GM10248 (cell line): ENCODE results near the gene GPR62.
A peak's percentile ranks its signal among the peaks of the same experiment; 100 is the strongest.

Experiments used
- CTCF ChIA-PET: fragments of 300-600 bp; sonication (Branson Sonifier 250); formaldehyde crosslinking; extraction: SDS; loops from one replicate; lab custom pipeline; 2021; ENCODE audit warnings: antibody characterized with exemption; lab: Yijun Ruan, JAX
- POLR2A ChIA-PET: fragments of 350-650 bp; sonication (Branson Sonifier 250); formaldehyde crosslinking; extraction: SDS; loops from one replicate; lab custom pipeline; 2020; ENCODE audit warnings: antibody characterized with exemption; lab: Yijun Ruan, JAX
- DNase-seq: peaks from one replicate; pipeline ENCODE4 v3.0.0; 2012; ENCODE audit errors: extremely low spot score
- TF ChIP-seq, protein P1 (sequence below): IDR thresholded peaks from 2 replicates; pipeline ENCODE4 v1.5.1; 2012; ENCODE audit warnings: mild to moderate bottlenecking, low read depth; ENCODE audit errors: extremely low read depth, missing control alignments, control extremely low read depth

The GPR62 gene

DNA sequence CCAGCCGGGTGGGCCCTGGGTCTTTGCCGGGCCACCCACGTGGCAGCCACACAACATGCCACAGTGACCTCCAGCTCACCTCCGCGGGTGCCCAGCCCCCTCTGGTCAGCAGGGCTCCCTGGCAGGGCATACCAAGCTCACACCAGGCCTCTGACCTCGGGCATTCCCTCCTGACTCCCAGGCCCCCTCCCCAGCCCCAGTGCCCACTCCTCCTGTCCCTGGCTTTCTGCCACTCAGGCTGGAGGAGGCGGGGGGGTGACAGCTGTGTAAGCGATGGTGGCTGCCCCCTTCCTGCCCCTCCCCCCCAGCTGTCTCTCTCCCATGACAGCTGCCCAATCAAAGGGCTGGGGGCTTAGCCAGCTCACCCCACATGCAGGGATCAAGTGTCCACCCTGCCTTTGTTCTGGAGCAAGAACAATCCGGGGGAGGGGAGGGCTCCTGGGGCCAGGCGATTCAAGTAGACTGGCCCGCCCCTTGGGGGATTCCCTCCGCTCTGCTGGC lies 8.8 kb downstream of the GPR62 start:
- TF ChIP-seq, protein P1, sequence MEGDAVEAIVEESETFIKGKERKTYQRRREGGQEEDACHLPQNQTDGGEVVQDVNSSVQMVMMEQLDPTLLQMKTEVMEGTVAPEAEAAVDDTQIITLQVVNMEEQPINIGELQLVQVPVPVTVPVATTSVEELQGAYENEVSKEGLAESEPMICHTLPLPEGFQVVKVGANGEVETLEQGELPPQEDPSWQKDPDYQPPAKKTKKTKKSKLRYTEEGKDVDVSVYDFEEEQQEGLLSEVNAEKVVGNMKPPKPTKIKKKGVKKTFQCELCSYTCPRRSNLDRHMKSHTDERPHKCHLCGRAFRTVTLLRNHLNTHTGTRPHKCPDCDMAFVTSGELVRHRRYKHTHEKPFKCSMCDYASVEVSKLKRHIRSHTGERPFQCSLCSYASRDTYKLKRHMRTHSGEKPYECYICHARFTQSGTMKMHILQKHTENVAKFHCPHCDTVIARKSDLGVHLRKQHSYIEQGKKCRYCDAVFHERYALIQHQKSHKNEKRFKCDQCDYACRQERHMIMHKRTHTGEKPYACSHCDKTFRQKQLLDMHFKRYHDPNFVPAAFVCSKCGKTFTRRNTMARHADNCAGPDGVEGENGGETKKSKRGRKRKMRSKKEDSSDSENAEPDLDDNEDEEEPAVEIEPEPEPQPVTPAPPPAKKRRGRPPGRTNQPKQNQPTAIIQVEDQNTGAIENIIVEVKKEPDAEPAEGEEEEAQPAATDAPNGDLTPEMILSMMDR, result no peak
- ChIA-PET CTCF (interaction anchor here (1.1 to 5.9 kb wide), 4 partner anchors 10 to 37 kb away, joined by 3 to 43 read pairs (median 15); partner anchors contain the start of genes ABHD14A, ABHD14B, PARP3 and RRP9), POLR2A (no interaction called here)
- no peak for DNase-seq

DNA sequence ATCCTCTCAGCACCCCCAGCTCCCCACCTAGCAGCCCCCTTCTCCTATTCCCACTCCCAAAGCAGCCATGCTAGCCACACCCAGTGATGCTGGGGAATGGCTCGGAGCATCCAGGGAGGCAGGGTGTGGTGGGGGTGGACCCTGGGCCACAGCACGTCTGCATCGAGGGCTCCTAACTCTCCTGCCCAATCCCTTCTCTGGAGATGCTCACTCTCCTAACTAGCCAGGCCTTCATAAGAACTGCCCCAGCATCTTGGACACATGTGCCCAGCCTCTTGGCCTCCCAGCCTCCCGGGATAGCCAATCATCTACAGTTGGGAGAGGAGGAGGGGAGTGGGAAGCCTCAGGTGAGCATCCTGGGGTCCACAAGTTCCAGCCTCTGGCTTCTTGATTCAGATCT lies 9.3 kb downstream of the GPR62 start:
- POLR2A ChIA-PET, result no interaction called here
- CTCF ChIA-PET, result interaction anchor here (1.1 to 5.9 kb wide), 6 partner anchors 10 to 37 kb away, joined by 3 to 43 read pairs (median 4); partner anchors contain the start of genes ABHD14A, ABHD14B, GPR62 and PARP3
- no peak for DNase-seq
- TF ChIP-seq, protein P1, result no peak

DNA sequence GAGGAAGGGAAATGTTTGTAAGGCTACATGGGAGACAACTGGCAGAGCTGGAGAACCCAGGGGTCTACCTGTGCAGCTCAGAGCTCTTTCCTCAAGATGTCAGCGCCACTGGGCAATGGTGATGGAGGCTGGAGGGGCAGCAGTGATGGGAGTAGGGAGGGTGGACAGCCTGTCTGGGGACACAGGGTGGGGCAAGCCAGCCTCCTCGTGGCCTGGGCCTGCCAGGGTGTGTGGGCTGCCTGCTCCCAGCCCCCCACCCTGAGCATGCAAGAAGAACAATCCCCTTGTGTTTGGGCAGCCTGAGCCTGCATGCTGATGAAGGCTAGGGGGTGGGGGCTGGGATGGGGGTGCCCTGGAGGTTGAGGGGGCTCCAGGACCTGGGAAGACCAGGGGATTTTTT lies 10.8 kb downstream of the GPR62 start:
- CTCF ChIA-PET, result interaction anchor here (0.8 to 6.0 kb wide), 7 partner anchors 8 to 24 kb away, joined by 3 to 43 read pairs (median 4); partner anchors contain the start of genes ABHD14A, ABHD14B, ACY1 and GPR62
- TF ChIP-seq, protein P1, result no peak
- DNase-seq, result no peak
- POLR2A ChIA-PET, result no interaction called here

DNA sequence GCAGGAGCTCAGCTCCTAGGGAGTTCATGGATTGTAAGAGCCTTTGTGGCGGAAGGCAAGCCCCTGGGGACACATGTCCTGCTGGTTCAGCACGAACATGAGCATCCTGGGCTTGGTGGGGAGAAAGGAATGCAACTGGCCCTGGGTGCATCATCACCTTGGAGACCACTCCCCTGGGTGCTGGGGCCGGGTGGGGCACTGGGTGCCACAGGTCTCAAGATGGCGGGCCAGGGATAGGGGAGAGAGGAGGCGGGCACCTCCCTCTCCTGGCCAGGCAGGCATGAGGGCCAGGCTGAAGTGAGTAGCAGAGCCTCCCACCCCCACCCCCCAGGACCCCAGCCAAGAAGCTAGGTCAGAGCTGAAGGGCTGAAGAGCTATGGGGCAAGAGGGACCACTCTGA lies 11.3 kb downstream of the GPR62 start:
- no peak for DNase-seq
- TF ChIP-seq, protein P1, result no peak
- POLR2A ChIA-PET, result interaction anchor here (0.6 kb wide), 1 partner anchor 184 kb away, joined by 3 read pairs; no protein-coding TSS in a partner anchor
- CTCF ChIA-PET, result interaction anchor here (1.5 to 6.0 kb wide), 3 partner anchors 8 to 24 kb away, joined by 3 to 43 read pairs (median 40); partner anchors contain the start of genes ABHD14A, ABHD14B, ACY1 and PARP3

DNA sequence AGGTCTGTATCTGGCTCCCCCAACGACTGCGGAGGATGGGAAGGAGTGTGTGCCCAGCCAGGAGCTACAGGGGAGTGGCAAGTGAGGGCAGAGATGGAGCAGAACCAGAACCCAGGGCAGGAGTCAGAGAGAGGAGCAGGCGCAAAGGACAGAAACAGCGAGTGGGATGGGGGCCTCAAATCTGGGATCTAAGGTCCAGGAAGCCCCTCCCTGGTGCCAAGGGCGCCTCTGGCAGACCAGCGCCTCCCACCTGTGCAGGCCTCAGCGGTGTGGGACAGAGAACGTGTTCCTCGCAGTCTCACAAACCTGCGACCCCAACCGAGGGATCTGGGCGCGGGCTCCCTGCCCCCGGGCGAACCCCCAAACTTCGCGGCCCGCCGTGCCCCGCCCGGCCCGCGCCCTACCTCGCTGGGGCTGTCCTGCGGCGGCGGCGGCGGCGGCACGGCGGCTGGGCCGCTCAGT lies 11.8 kb downstream of the GPR62 start:
- POLR2A ChIA-PET, result interaction anchor here (0.6 kb wide), 1 partner anchor 183 kb away, joined by 3 read pairs; no protein-coding TSS in a partner anchor
- CTCF ChIA-PET, result interaction anchor here (1.5 to 6.0 kb wide), 2 partner anchors 16 to 25 kb away, joined by 3 to 40 read pairs; partner anchors contain the start of genes ACY1, PARP3 and RRP9
- no peak for DNase-seq
- TF ChIP-seq, protein P1, result no peak

DNA sequence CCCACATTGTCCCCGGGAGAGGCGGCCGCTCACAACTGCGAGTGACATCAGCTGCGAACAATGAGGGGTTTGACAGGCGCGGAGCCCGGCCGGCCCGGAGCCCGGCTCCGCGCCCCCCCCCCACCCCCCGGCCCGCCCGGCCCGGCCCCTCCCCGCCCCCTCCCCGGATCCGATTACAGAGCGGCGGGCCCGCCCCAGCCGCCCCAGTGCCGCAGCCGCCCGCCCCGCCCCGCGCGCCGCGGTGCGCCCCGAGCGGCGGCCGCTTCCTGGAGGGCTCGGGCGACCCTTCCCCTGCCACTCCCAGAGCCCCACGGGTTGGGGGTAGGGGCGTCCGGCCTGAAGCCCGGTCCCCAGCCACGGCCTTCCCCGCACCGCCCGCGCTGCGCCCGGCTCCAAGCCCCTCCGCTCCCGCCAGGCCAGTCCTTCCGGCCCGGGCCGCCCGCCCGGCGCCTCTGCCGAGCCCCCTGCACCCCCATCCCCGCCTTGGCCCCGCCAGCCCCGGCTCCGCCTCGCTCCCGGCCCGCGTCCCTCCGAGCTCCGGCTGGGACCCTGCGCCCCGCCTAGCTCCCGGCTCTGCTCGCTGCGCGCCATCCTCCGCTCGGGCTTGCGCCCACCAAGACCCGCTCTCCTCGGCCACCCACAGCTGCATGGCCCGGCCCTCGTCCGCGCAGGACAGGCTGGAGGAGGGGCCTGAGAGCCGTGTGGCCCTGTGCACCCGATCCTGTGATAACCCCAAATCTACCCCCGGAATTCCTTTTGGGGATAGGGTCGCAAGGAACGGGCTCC lies 12.4 kb downstream of the GPR62 start, which contains the start of gene PCBP4:
Gene PCBP4 (minus strand): TSS at position 71 of the 786 bp plus-strand sequence. CDS start 6,214 bp downstream, outside the sequence.
- TF ChIP-seq, protein P1, result no peak
- ChIA-PET POLR2A (no interaction called here), CTCF (interaction anchor here (0.7 to 6.0 kb wide), 2 partner anchors 25 to 155 kb away, joined by 3 to 40 read pairs; partner anchors contain the start of genes PARP3 and RRP9)
- peak; percentile 57 for DNase-seq
